Bronchial epithelial cell (primary cell): ENCODE results near the gene SPTAN1. TPM values are rescaled to one million over a fixed set of nuclear protein-coding genes. Genes with fewer than 3 reads are reported as not detected.
A peak's percentile ranks its signal among the peaks of the same experiment; 100 is the strongest.
"Not testable (repeated sequence)": the region's sequence is repeated elsewhere in the genome, so short reads cannot be mapped to it uniquely, and the experiment has no call there.

Experiments used
- DNase-seq: peaks from one replicate; pipeline ENCODE4 v3.0.0-alpha.2; 2010; ENCODE audit warnings: low read depth
- FAIRE-seq: peaks from 2 replicates; lab custom pipeline; 2011; peaks lifted over from hg19 to GRCh38; lab: Jason Lieb, UNC
- H3K27me3 ChIP-seq: 2 replicates; pipeline ENCODE4 v1.5.1; 2011; ENCODE audit warnings: low read length; ENCODE audit not compliant: control insufficient read depth, insufficient read depth
- H3K36me3 ChIP-seq: 2 replicates; pipeline ENCODE4 v1.5.1; 2011; ENCODE audit warnings: low read length; ENCODE audit not compliant: control insufficient read depth, insufficient read depth
- H3K4me3 ChIP-seq: 2 replicates; pipeline ENCODE4 v1.5.1; 2011; ENCODE audit warnings: mild to moderate bottlenecking, low read depth, low read length, control low read depth
- total RNA-seq: library from RNA; depleted of rRNA; stranded (reverse); fragments of >200 nt; gene quantifications from 2 replicates; pipeline ENCODE4 v1.2.1, GENCODE V29; 2014
- TF ChIP-seq, protein P1 (sequence below): IDR thresholded peaks from 2 replicates; pipeline ENCODE4 v1.5.1; 2011; ENCODE audit warnings: mild to moderate bottlenecking, moderate library complexity, low read length, control low read depth, inconsistent platforms; ENCODE audit not compliant: insufficient read depth, severe bottlenecking

Gene SPTAN1
- total RNA-seq, 1 donor from 2014 or later: 159 TPM

DNA sequence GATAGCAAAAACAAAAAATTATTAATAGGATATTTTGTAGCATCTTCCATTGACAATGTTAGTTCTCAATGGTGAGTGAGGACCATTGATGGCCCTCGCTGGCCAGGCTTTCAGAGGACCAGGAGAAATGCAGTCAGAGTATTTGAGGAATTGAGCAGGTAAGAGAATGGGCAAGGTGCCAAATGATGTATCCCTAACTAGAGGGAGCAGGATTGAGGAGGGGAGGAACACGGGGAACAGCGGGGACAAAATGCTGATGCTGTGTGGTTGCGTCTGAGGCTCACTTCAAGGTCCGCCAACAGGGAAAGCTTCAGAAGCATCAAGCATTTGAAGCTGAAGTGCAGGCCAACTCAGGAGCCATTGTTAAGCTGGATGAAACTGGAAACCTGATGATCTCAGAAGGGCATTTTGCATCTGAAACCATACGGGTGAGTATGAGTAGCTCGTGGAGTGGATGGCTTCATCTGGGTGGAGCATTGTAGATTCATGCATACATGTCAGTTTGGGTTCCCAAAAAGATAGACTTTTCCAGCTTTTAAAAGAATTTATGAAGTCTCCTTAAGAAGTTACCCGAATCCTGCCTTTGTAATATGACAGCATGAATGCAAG lies 16.2 kb downstream of the SPTAN1 start:
- peaks cover 13% of the 10 kb centered on the region for H3K36me3 ChIP-seq
- H3K4me3 ChIP-seq: no peak overlapping the region
- no peaks in the 10 kb centered on the region for H3K27me3 ChIP-seq
- FAIRE-seq (no peak), DNase-seq (peak; percentile 12)
- TF ChIP-seq, protein P1, sequence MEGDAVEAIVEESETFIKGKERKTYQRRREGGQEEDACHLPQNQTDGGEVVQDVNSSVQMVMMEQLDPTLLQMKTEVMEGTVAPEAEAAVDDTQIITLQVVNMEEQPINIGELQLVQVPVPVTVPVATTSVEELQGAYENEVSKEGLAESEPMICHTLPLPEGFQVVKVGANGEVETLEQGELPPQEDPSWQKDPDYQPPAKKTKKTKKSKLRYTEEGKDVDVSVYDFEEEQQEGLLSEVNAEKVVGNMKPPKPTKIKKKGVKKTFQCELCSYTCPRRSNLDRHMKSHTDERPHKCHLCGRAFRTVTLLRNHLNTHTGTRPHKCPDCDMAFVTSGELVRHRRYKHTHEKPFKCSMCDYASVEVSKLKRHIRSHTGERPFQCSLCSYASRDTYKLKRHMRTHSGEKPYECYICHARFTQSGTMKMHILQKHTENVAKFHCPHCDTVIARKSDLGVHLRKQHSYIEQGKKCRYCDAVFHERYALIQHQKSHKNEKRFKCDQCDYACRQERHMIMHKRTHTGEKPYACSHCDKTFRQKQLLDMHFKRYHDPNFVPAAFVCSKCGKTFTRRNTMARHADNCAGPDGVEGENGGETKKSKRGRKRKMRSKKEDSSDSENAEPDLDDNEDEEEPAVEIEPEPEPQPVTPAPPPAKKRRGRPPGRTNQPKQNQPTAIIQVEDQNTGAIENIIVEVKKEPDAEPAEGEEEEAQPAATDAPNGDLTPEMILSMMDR: no peak

DNA sequence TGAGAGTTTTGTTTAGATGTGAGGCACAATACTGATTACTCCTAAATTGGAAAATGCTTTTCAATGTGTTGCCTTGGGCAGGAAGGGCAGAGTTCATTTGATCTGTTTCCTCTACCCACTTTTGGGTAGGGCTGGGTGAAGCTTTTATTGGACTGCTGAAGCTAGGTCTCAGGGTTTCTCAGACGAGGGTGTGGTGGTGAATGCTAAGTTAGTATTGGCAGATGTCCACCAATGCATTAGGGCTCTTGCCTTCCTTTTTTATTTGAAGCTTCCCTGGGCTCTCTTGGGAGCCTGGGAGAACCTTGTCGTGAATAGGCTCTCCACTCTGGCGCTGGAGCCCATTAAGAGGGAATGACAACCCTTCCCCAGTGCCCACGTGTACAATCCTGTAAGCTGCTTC lies 23.1 kb downstream of the SPTAN1 start:
- H3K4me3 ChIP-seq: no peak overlapping the region
- TF ChIP-seq, protein P1: no peak
- H3K27me3 ChIP-seq: no peaks in the 10 kb centered on the region
- FAIRE-seq (no peak), DNase-seq (no peak)
- H3K36me3 ChIP-seq: peaks cover 29% of the 10 kb centered on the region

DNA sequence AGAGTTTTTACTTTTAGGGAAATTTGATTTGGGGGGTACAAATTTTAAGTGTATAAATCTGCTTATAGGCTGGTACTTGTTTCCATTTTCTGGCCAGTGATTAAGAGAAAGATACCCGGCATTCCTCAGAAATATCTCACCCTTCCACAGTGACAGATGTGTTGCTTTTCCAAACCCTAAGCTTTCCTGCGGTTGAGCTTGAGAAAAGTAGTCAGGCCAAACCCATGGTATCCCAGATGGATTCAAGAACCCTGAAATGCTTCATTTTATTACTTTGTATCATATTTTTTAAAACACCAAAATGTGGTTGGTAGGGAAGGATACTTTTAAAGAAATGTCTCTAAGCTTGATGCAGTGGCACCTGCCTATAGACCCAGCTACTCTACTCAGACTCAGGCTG lies 23.5 kb downstream of the SPTAN1 start:
- no peak for FAIRE-seq
- H3K4me3 ChIP-seq: no peak overlapping the region
- peaks cover 32% of the 10 kb centered on the region for H3K36me3 ChIP-seq
- TF ChIP-seq, protein P1: no peak
- DNase-seq: no peak
- no peaks in the 10 kb centered on the region for H3K27me3 ChIP-seq

DNA sequence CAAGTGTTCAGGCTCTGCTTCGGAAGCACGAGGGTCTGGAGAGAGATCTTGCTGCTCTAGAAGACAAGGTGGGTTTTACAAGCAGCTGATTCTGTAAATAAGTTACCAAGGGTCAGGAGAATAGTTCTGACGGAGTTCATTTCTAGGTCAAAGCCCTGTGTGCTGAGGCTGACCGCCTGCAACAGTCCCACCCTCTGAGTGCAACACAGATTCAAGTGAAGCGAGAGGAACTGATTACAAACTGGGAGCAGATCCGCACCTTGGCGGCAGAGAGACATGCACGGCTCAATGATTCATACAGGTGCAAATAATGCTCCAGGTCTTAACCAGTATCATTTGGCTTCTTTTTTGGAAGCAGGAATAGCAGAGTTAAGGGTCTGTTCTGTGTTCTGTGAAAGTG lies 24.8 kb downstream of the SPTAN1 start:
- no peak for FAIRE-seq
- Histone ChIP-seq H3K4me3 (no peak overlapping the region), H3K27me3 (no peaks in the 10 kb centered on the region), H3K36me3 (peaks cover 37% of the 10 kb centered on the region)
- TF ChIP-seq, protein P1: no peak
- no peak for DNase-seq

DNA sequence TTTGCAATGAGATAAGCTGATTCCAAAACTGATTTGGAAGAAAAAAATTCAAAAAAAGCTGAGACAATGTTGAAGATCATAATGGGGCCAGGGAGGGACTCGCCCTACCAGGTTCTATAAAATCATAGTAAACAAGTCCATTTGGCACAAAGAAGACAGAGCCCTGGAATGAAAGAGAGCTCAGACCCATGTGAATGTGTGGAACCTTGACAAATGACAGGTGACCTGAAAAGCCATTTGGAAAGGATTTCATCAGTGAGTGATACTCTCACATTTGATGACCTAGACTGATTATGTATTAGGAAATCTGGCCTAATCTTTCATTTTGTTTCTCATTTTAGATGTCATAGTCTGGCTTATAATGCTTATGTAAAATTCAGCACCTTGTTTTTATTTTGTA lies 26.8 kb downstream of the SPTAN1 start:
- DNase-seq: no peak
- TF ChIP-seq, protein P1: no peak
- Histone ChIP-seq H3K27me3 (no peaks in the 10 kb centered on the region), H3K36me3 (peaks cover 42% of the 10 kb centered on the region), H3K4me3 (no peak overlapping the region)
- no peak for FAIRE-seq

DNA sequence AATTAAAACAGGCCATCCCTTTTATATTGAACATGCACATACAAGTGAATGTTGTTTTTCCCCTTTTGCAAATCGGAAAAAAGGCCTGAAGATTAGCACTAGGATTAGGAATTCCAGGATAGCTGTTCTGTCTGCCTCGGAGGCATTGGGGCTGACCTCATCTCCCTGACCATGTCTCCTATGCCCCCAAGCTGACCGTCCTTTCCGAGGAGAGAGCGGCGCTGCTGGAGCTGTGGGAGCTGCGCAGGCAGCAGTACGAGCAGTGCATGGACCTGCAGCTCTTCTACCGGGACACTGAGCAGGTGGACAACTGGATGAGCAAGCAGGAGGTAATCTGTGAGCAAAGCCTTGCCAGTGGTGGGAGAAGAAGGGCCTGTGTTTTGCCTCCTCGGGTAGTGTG lies 28.3 kb downstream of the SPTAN1 start:
- FAIRE-seq (no peak), DNase-seq (no peak)
- no peaks in the 10 kb centered on the region for H3K27me3 ChIP-seq
- peaks cover 42% of the 10 kb centered on the region for H3K36me3 ChIP-seq
- no peak overlapping the region for H3K4me3 ChIP-seq
- TF ChIP-seq, protein P1: no peak

DNA sequence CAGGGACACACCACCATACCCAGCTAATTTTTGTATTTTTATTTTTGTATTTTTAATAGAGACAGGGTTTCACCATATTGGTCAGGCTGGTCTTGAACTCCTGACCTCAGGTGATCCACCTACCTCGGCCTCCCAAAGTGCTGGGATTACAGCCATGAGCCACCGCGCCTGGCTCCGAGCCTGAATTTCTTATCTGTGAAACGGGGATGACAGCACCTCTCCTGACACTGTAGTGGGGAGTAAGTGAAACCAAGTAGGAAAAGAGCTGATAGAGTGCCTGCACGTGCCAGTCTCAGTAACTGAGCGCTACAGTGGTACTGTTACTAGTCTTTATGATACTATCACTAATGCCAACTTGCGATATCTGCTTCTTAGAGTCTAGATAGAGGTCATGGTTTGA lies 32.8 kb downstream of the SPTAN1 start:
- not testable (repeated sequence) for H3K27me3 ChIP-seq, DNase-seq, FAIRE-seq, H3K4me3 ChIP-seq
- peaks cover 36% of the 10 kb centered on the region for H3K36me3 ChIP-seq

DNA sequence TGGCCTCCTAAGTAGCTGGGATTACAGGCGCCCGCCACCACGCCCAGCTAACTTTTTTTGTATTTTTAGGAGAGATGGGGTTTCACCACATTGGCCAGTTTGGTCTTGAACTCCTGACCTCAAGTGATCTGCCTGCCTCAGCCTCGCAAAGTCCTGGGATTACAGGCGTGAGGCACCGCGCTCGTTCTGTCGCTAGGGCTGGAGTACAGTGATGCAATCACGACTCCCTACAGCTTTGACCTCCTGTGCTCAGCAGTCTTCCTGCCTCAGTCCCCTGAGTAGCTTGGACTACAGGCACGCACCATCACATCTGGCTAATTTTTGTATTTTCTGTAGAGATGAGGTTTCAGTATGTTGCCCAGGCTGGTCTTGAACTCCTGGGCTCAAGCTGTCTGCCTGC lies 34.5 kb downstream of the SPTAN1 start:
- not testable (repeated sequence) for FAIRE-seq, H3K27me3 ChIP-seq, DNase-seq, H3K4me3 ChIP-seq
- H3K36me3 ChIP-seq: peaks cover 38% of the 10 kb centered on the region
